Neural cell (in vitro differentiated cells): ENCODE measurements around the gene ONECUT3. TPM values are rescaled to one million over a fixed set of nuclear protein-coding genes. Genes with fewer than 3 reads are reported as not detected.

Source experiments
- H2AFZ ChIP-seq: fragments of 200-600, 300-800 bp; sonication (generic), shearing (Covaris generic); 2 replicates; pipeline ENCODE4 v1.6.0; 2014; ENCODE audit warnings: low read depth, mild to moderate bottlenecking, antibody characterized with exemption, low read length, moderate library complexity
- H3F3A ChIP-seq: fragments of 200-600 bp; shearing (Covaris generic); 2 replicates; pipeline ENCODE4 v1.6.1; 2016; ENCODE audit warnings: mild to moderate bottlenecking, moderate library complexity, mixed read lengths, antibody characterized with exemption, low read length; ENCODE audit not compliant: insufficient read depth, poor library complexity, severe bottlenecking
- H3K27ac ChIP-seq: fragments of 200-600, 300-800 bp; sonication (generic), shearing (Covaris generic); 2 replicates; pipeline ENCODE4 v1.5.1; 2014; ENCODE audit warnings: mild to moderate bottlenecking, low read length, moderate library complexity
- H3K27me3 ChIP-seq: fragments of 300-800, 200-600 bp; sonication (generic), shearing (Covaris generic); 2 replicates; pipeline ENCODE4 v1.6.0; 2014; ENCODE audit warnings: mild to moderate bottlenecking, low read depth, low read length, moderate library complexity; ENCODE audit not compliant: insufficient read depth
- H3K36me3 ChIP-seq: fragments of 300-800, 200-600 bp; sonication (generic), shearing (Covaris generic); 2 replicates; pipeline ENCODE4 v1.5.1; 2014; ENCODE audit warnings: mild to moderate bottlenecking, antibody characterized with exemption, low read length, moderate library complexity; ENCODE audit not compliant: insufficient read depth
- H3K4me2 ChIP-seq: fragments of 300-800, 200-600 bp; sonication (generic), shearing (Covaris generic); 2 replicates; pipeline ENCODE4 v1.6.0; 2014; ENCODE audit warnings: mild to moderate bottlenecking, low read length
- H3K4me3 ChIP-seq: fragments of 300-800, 200-600 bp; sonication (generic), shearing (Covaris generic); 2 replicates; pipeline ENCODE4 v1.5.1; 2014; ENCODE audit warnings: mild to moderate bottlenecking, low read length, moderate library complexity
- H3K79me2 ChIP-seq: fragments of 200-600 bp; shearing (Covaris generic); replicated peaks from 2 replicates; pipeline ENCODE4 v1.6.0; 2014; ENCODE audit warnings: mild to moderate bottlenecking, low read length, moderate library complexity; ENCODE audit not compliant: insufficient read depth
- H3K9ac ChIP-seq: fragments of 300-800, 200-600 bp; sonication (generic), shearing (Covaris generic); 2 replicates; pipeline ENCODE4 v1.6.1; 2016; ENCODE audit warnings: mild to moderate bottlenecking, low read length, mixed read lengths
- H3K9me2 ChIP-seq: fragments of 200-600 bp; shearing (Covaris generic); 2 replicates; pipeline ENCODE4 v1.6.1; 2016; ENCODE audit warnings: mild to moderate bottlenecking, low read length, mixed read lengths; ENCODE audit not compliant: insufficient read depth
- H3K9me3 ChIP-seq: fragments of 200-600, 300-800 bp; sonication (generic), shearing (Covaris generic); 2 replicates; pipeline ENCODE4 v1.6.1; 2016; ENCODE audit warnings: mild to moderate bottlenecking, mixed run types, low read length, moderate library complexity, mixed read lengths
- H4K20me1 ChIP-seq: fragments of 200-600 bp; shearing (Covaris generic); 2 replicates; pipeline ENCODE4 v1.6.1; 2016; ENCODE audit warnings: mild to moderate bottlenecking, mixed run types; ENCODE audit not compliant: insufficient read depth
- EP300 ChIP-seq: fragments of 450-650 bp; conservative IDR thresholded peaks from 2 replicates; pipeline ENCODE4 v1.6.1; 2014; ENCODE audit warnings: antibody characterized with exemption, mild to moderate bottlenecking, moderate library complexity; ENCODE audit not compliant: poor library complexity, severe bottlenecking
- EZH2 ChIP-seq: fragments of 200-600, 300-800 bp; shearing (Covaris generic), sonication (generic); IDR thresholded peaks from 2 replicates; pipeline ENCODE4 v1.6.1; 2014; ENCODE audit warnings: antibody characterized with exemption, low read length, borderline replicate concordance, mild to moderate bottlenecking; ENCODE audit not compliant: insufficient read depth, poor library complexity, severe bottlenecking
- MXI1 ChIP-seq: fragments of 450-650 bp; conservative IDR thresholded peaks from 2 replicates; pipeline ENCODE4 v1.6.1; 2014; ENCODE audit warnings: antibody characterized with exemption, mild to moderate bottlenecking; ENCODE audit not compliant: poor library complexity, severe bottlenecking
- POLR2AphosphoS5 ChIP-seq: IDR thresholded peaks from 2 replicates; pipeline ENCODE4 v1.6.1; 2012
- RAD21 ChIP-seq: fragments of 450-650 bp; conservative IDR thresholded peaks from 2 replicates; pipeline ENCODE4 v1.6.1; 2014; ENCODE audit warnings: antibody characterized with exemption, mild to moderate bottlenecking, moderate library complexity
- SMC3 ChIP-seq: fragments of 450-650 bp; conservative IDR thresholded peaks from 2 replicates; pipeline ENCODE4 v1.6.1; 2014; ENCODE audit warnings: antibody characterized with exemption, mild to moderate bottlenecking, moderate library complexity; ENCODE audit not compliant: poor library complexity
- TAF1 ChIP-seq: IDR thresholded peaks from 2 replicates; pipeline ENCODE4 v1.6.1; 2012; ENCODE audit warnings: low read depth
- polyA plus RNA-seq: library from polyadenylated mRNA; depleted of rRNA; stranded (reverse); fragments of >200 nt; gene quantifications from 2 replicates; pipeline ENCODE4 v1.2.3, GENCODE V29; 2014
- TF ChIP-seq, protein P1 (sequence below): IDR thresholded peaks from 2 replicates; pipeline ENCODE4 v1.6.1; 2012; ENCODE audit warnings: borderline replicate concordance
- TF ChIP-seq, protein P2 (sequence below): fragments of 450-650 bp; IDR thresholded peaks from 2 replicates; pipeline ENCODE4 v1.5.1; 2014; ENCODE audit warnings: antibody characterized with exemption, mild to moderate bottlenecking, moderate library complexity; ENCODE audit not compliant: poor library complexity, severe bottlenecking

Gene ONECUT3
- polyA plus RNA-seq, 1 donor from 2014 or later, result 0.45 TPM

DNA sequence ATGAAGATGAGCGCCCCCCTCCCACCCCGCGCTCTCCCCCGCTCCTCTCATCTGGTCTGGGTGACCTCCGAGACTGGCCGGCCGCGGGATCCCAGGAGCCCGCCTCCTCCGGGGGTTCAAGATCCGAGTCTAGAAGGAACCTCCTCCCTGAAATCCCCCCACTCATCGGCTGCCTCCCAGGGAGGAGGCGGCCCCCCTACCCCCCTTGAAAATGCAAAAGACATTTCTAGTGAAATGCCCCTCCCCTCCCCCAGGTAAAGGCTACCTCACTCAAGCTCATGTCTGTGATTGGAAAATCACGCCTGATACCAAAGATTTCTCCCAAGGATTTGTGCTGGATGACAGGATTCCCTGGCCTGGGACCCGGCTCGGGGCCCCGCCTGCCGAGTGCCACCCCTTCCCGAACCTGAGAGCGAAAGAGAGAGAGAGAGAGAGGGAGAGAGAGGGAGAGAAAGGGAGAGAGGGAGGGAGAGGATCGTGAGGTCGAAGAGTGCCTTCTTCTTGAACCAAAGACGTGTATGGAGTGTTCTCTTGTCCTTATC is 23.4 kb downstream of the ONECUT3 start:
- Histone ChIP-seq H3K27me3 (peaks cover 87% of the 10 kb centered on the region), H3K36me3 (no peaks in the 10 kb centered on the region), H4K20me1 (no peaks in the 10 kb centered on the region), H3F3A (no peaks in the 10 kb centered on the region), H3K4me2 (no peak overlapping the region), H3K9ac (no peak overlapping the region), H3K9me2 (no peaks in the 10 kb centered on the region), H2AFZ (no peak overlapping the region), H3K9me3 (peaks cover 11% of the 10 kb centered on the region), H3K79me2 (no peaks in the 10 kb centered on the region), H3K4me3 (no peak overlapping the region), H3K27ac (no peak overlapping the region)
- no peak for TF ChIP-seq EP300
- TF ChIP-seq EZH2, result no peak
- no peak for TF ChIP-seq SMC3
- TF ChIP-seq MXI1, result no peak
- TF ChIP-seq TAF1, result no peak
- TF ChIP-seq, protein P1, sequence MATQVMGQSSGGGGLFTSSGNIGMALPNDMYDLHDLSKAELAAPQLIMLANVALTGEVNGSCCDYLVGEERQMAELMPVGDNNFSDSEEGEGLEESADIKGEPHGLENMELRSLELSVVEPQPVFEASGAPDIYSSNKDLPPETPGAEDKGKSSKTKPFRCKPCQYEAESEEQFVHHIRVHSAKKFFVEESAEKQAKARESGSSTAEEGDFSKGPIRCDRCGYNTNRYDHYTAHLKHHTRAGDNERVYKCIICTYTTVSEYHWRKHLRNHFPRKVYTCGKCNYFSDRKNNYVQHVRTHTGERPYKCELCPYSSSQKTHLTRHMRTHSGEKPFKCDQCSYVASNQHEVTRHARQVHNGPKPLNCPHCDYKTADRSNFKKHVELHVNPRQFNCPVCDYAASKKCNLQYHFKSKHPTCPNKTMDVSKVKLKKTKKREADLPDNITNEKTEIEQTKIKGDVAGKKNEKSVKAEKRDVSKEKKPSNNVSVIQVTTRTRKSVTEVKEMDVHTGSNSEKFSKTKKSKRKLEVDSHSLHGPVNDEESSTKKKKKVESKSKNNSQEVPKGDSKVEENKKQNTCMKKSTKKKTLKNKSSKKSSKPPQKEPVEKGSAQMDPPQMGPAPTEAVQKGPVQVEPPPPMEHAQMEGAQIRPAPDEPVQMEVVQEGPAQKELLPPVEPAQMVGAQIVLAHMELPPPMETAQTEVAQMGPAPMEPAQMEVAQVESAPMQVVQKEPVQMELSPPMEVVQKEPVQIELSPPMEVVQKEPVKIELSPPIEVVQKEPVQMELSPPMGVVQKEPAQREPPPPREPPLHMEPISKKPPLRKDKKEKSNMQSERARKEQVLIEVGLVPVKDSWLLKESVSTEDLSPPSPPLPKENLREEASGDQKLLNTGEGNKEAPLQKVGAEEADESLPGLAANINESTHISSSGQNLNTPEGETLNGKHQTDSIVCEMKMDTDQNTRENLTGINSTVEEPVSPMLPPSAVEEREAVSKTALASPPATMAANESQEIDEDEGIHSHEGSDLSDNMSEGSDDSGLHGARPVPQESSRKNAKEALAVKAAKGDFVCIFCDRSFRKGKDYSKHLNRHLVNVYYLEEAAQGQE, result no peak
- no peak for TF ChIP-seq RAD21
- no peak for TF ChIP-seq POLR2AphosphoS5
- TF ChIP-seq, protein P2, sequence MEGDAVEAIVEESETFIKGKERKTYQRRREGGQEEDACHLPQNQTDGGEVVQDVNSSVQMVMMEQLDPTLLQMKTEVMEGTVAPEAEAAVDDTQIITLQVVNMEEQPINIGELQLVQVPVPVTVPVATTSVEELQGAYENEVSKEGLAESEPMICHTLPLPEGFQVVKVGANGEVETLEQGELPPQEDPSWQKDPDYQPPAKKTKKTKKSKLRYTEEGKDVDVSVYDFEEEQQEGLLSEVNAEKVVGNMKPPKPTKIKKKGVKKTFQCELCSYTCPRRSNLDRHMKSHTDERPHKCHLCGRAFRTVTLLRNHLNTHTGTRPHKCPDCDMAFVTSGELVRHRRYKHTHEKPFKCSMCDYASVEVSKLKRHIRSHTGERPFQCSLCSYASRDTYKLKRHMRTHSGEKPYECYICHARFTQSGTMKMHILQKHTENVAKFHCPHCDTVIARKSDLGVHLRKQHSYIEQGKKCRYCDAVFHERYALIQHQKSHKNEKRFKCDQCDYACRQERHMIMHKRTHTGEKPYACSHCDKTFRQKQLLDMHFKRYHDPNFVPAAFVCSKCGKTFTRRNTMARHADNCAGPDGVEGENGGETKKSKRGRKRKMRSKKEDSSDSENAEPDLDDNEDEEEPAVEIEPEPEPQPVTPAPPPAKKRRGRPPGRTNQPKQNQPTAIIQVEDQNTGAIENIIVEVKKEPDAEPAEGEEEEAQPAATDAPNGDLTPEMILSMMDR, result no peak

DNA sequence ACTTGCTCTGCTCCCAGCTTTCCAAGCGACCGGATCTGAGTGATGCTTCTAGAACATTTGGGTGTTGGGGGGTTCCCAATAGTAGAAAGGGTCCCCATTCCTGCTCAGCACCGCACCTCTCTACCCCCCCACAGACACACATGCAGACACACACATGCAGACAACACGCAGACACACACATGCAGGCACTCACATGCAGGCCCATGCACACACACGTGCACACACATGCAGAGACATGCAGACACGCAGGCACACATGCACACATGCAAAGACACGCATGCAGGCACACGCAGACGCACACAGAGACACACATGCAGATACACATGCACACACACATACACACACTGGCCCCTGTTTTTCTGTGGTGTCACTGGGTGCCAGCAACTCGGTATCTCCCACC is 23.8 kb downstream of the ONECUT3 start:
- no peaks in the 10 kb centered on the region for H3K9me2 ChIP-seq
- H3F3A ChIP-seq, result no peaks in the 10 kb centered on the region
- no peak overlapping the region for H2AFZ ChIP-seq
- peaks cover 11% of the 10 kb centered on the region for H3K9me3 ChIP-seq
- H3K79me2 ChIP-seq, result no peaks in the 10 kb centered on the region
- H3K27me3 ChIP-seq, result peaks cover 85% of the 10 kb centered on the region
- H4K20me1 ChIP-seq, result no peaks in the 10 kb centered on the region
- no peak overlapping the region for H3K27ac ChIP-seq
- no peaks in the 10 kb centered on the region for H3K36me3 ChIP-seq
- H3K4me3 ChIP-seq, result no peak overlapping the region
- no peak for TF ChIP-seq POLR2AphosphoS5
- no peak for TF ChIP-seq RAD21
- TF ChIP-seq, protein P1, result no peak
- no peak for TF ChIP-seq MXI1
- TF ChIP-seq, protein P2, result no peak
- no peak for TF ChIP-seq EZH2
- no peak for TF ChIP-seq SMC3
- no peak for TF ChIP-seq TAF1
- no peak for TF ChIP-seq EP300
- no peak overlapping the region for H3K4me2 ChIP-seq
- no peak overlapping the region for H3K9ac ChIP-seq
